WTC11 (cell line): Measurements from ENCODE around the gene PAFAH2. TPM values are rescaled to one million over a fixed set of nuclear protein-coding genes. Genes with fewer than 3 reads are reported as not detected.
A peak's percentile ranks its signal among the peaks of the same experiment; 100 is the strongest.

Experiments used
- FOXJ3 ChIP-seq: sonication (generic); formaldehyde crosslinking; IDR thresholded peaks from 2 replicates; pipeline ENCODE4 v1.9.0; 2021; ENCODE audit warnings: missing genetic modification reagents, mild to moderate bottlenecking, borderline replicate concordance
- FOXP1 ChIP-seq: sonication (generic); formaldehyde crosslinking; IDR thresholded peaks from 2 replicates; pipeline ENCODE4 v1.8.0; 2022; ENCODE audit warnings: missing genetic modification reagents, mild to moderate bottlenecking, moderate library complexity, borderline replicate concordance
- JUN ChIP-seq: sonication (generic); formaldehyde crosslinking; IDR thresholded peaks from 2 replicates; pipeline ENCODE4 v1.8.0; 2023; ENCODE audit warnings: mild to moderate bottlenecking, missing genetic modification reagents
- MYBL2 ChIP-seq: sonication (generic); formaldehyde crosslinking; IDR thresholded peaks from 2 replicates; pipeline ENCODE4 v1.8.1; 2023; ENCODE audit warnings: mild to moderate bottlenecking, moderate library complexity, missing genetic modification reagents
- NFE2L1 ChIP-seq: sonication (generic); formaldehyde crosslinking; IDR thresholded peaks from 2 replicates; pipeline ENCODE4 v1.8.1; 2023; ENCODE audit warnings: missing genetic modification reagents
- NR2C2 ChIP-seq: sonication (generic); formaldehyde crosslinking; IDR thresholded peaks from 2 replicates; pipeline ENCODE4 v1.8.0; 2022; ENCODE audit warnings: mild to moderate bottlenecking, missing genetic modification reagents
- PRRX2 ChIP-seq: fragments of 250-450 bp; sonication (Bioruptor Pico); IDR thresholded peaks from 2 replicates; pipeline ENCODE4 v1.8.0; 2021; ENCODE audit warnings: mild to moderate bottlenecking
- RELA ChIP-seq: sonication (generic); formaldehyde crosslinking; IDR thresholded peaks from 2 replicates; pipeline ENCODE4 v1.8.1; 2022; ENCODE audit warnings: missing genetic modification reagents, mild to moderate bottlenecking, borderline replicate concordance
- SMAD4 ChIP-seq: sonication (generic); formaldehyde crosslinking; IDR thresholded peaks from 2 replicates; pipeline ENCODE4 v1.8.0; 2022; ENCODE audit warnings: mild to moderate bottlenecking, missing genetic modification reagents
- SP1 ChIP-seq: sonication (generic); formaldehyde crosslinking; conservative IDR thresholded peaks from 2 replicates; pipeline ENCODE4 v1.8.1; 2022; ENCODE audit warnings: missing genetic modification reagents
- TEAD1 ChIP-seq: sonication (generic); formaldehyde crosslinking; IDR thresholded peaks from 2 replicates; pipeline ENCODE4 v1.8.0; 2022; ENCODE audit warnings: mild to moderate bottlenecking, missing genetic modification reagents
- TEAD4 ChIP-seq: sonication (generic); formaldehyde crosslinking; IDR thresholded peaks from 2 replicates; pipeline ENCODE4 v1.8.0; 2022; ENCODE audit warnings: mild to moderate bottlenecking, missing genetic modification reagents
- ZNF396 ChIP-seq: fragments of 250-450 bp; sonication (Bioruptor Pico); IDR thresholded peaks from 2 replicates; pipeline ENCODE4 v1.8.0; 2021; ENCODE audit warnings: mild to moderate bottlenecking, moderate library complexity, borderline replicate concordance
- total RNA-seq: library from RNA; stranded (reverse); gene quantifications from 3 replicates; pipeline ENCODE4 v1.2.3, GENCODE V29; 2021
- TF ChIP-seq, protein P1 (sequence below): sonication (generic); formaldehyde crosslinking; IDR thresholded peaks from 2 replicates; pipeline ENCODE4 v1.8.1; 2022; ENCODE audit warnings: mild to moderate bottlenecking, moderate library complexity, missing genetic modification reagents
- TF ChIP-seq, protein P2 (sequence below): sonication (generic); formaldehyde crosslinking; IDR thresholded peaks from 2 replicates; pipeline ENCODE4 v1.8.1; 2023; ENCODE audit warnings: mild to moderate bottlenecking, missing genetic modification reagents
- TF ChIP-seq, protein P3 (sequence below): sonication (generic); formaldehyde crosslinking; IDR thresholded peaks from 2 replicates; pipeline ENCODE4 v1.8.1; 2023; ENCODE audit warnings: mild to moderate bottlenecking, missing genetic modification reagents, moderate library complexity
- TF ChIP-seq, protein P4 (sequence below): fragments of 250-450 bp; sonication (Bioruptor Pico); IDR thresholded peaks from 2 replicates; pipeline ENCODE4 v1.9.0; 2021; ENCODE audit warnings: moderate library complexity, mild to moderate bottlenecking, inconsistent platforms, borderline replicate concordance
- TF ChIP-seq, protein P5 (sequence below): sonication (generic); formaldehyde crosslinking; IDR thresholded peaks from 2 replicates; pipeline ENCODE4 v1.8.0; 2023; ENCODE audit warnings: mild to moderate bottlenecking, missing genetic modification reagents
- TF ChIP-seq, protein P6 (sequence below): sonication (generic); formaldehyde crosslinking; IDR thresholded peaks from 2 replicates; pipeline ENCODE4 v1.8.1; 2023; ENCODE audit warnings: mild to moderate bottlenecking, missing genetic modification reagents, borderline replicate concordance
- TF ChIP-seq, protein P7 (sequence below): fragments of 200-600 bp; IDR thresholded peaks from 2 replicates; pipeline ENCODE4 v1.8.0; 2022; ENCODE audit warnings: antibody characterized with exemption
- TF ChIP-seq, protein P8 (sequence below): sonication (generic); formaldehyde crosslinking; IDR thresholded peaks from 2 replicates; pipeline ENCODE4 v1.8.1; 2022; ENCODE audit warnings: low read depth, mild to moderate bottlenecking, moderate library complexity, missing genetic modification reagents, borderline replicate concordance
- TF ChIP-seq, protein P9 (sequence below): fragments of 250-450 bp; sonication (Bioruptor Pico); IDR thresholded peaks from 2 replicates; pipeline ENCODE4 v1.9.0; 2021; ENCODE audit warnings: mild to moderate bottlenecking

PAFAH2 gene
- total RNA-seq, 1 experiment from 2014 or later = 11.5 TPM

DNA sequence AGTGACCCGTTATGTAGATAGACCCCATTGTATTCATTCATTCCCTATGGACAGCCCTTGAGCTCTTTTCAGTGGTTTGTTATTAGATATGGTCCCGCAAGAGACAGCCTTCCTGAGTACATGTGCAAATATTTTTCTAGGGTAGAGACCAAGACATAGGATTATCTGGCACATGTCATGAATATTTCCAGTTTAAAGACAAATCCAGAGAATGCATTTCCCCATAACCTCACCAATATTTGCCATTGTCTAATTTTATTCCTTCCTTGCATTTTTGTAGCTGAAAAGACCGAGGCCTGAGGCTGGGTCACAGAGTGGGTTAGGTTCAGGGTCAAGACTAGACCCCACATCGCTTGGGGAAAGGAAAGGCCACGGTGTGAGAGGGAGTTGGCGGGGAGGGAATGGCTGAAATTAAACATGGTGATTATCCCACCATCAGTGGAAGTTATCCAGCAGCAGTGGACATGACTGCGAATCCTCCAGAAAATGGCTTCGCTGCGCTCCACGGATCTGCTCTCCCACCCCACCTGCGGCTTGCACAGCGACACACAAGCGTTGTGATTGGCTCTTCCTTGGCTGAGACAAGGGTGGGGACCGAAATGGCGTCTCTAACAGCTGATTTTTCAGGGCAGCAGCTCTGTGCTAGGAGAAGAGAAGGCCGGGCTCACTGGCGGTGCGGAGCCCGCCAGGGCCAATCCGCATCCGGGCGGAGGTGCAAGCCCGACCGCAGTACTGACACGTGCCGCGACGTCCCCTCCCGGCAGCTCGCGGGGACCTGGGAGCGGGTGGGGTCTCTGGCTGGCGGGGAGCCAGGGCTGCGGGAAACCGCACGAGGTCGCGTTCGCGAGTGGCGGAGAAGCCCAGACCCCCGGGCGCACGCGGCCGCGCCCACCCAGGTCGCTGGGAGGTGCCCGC lies 75.5 kb downstream of the PAFAH2 start (continued):
- TF ChIP-seq, protein P1, sequence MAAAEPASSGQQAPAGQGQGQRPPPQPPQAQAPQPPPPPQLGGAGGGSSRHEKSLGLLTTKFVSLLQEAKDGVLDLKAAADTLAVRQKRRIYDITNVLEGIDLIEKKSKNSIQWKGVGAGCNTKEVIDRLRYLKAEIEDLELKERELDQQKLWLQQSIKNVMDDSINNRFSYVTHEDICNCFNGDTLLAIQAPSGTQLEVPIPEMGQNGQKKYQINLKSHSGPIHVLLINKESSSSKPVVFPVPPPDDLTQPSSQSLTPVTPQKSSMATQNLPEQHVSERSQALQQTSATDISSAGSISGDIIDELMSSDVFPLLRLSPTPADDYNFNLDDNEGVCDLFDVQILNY (CRISPR knock-in tag) = 0 out of 2 replicates have a peak, but pooled peaks have one; percentile 57
- TF ChIP-seq, protein P2, sequence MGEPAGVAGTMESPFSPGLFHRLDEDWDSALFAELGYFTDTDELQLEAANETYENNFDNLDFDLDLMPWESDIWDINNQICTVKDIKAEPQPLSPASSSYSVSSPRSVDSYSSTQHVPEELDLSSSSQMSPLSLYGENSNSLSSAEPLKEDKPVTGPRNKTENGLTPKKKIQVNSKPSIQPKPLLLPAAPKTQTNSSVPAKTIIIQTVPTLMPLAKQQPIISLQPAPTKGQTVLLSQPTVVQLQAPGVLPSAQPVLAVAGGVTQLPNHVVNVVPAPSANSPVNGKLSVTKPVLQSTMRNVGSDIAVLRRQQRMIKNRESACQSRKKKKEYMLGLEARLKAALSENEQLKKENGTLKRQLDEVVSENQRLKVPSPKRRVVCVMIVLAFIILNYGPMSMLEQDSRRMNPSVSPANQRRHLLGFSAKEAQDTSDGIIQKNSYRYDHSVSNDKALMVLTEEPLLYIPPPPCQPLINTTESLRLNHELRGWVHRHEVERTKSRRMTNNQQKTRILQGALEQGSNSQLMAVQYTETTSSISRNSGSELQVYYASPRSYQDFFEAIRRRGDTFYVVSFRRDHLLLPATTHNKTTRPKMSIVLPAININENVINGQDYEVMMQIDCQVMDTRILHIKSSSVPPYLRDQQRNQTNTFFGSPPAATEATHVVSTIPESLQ = no peak
- TF ChIP-seq, protein P3, sequence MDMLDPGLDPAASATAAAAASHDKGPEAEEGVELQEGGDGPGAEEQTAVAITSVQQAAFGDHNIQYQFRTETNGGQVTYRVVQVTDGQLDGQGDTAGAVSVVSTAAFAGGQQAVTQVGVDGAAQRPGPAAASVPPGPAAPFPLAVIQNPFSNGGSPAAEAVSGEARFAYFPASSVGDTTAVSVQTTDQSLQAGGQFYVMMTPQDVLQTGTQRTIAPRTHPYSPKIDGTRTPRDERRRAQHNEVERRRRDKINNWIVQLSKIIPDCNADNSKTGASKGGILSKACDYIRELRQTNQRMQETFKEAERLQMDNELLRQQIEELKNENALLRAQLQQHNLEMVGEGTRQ (CRISPR knock-in tag) = peak; percentile 63
- TF ChIP-seq PRRX2 (CRISPR knock-in tag) (no peak), TEAD4 (CRISPR knock-in tag) (peak; percentile 13; the same call in 1 of the 2 replicates), NR2C2 (CRISPR knock-in tag) (no peak), FOXJ3 (CRISPR knock-in tag) (no peak), TEAD1 (peak; percentile 81; the same call in 1 of the 2 replicates), MYBL2 (CRISPR knock-in tag) (peak; percentile 86; the same call in 1 of the 2 replicates), RELA (CRISPR knock-in tag) (no peak), SMAD4 (CRISPR knock-in tag) (no peak; the same call in 1 of the 2 replicates), FOXP1 (peak; percentile 79), ZNF396 (CRISPR knock-in tag) (no peak), SP1 (CRISPR knock-in tag) (peak; percentile 40; the same call in 1 of the 2 replicates), JUN (0 out of 2 replicates have a peak, but pooled peaks have one; percentile 27), NFE2L1 (no peak)
- TF ChIP-seq, protein P4, sequence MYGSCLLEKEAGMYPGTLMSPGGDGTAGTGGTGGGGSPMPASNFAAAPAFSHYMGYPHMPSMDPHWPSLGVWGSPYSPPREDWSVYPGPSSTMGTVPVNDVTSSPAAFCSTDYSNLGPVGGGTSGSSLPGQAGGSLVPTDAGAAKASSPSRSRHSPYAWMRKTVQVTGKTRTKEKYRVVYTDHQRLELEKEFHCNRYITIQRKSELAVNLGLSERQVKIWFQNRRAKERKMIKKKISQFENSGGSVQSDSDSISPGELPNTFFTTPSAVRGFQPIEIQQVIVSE (CRISPR knock-in tag) = no peak
- TF ChIP-seq, protein P5, sequence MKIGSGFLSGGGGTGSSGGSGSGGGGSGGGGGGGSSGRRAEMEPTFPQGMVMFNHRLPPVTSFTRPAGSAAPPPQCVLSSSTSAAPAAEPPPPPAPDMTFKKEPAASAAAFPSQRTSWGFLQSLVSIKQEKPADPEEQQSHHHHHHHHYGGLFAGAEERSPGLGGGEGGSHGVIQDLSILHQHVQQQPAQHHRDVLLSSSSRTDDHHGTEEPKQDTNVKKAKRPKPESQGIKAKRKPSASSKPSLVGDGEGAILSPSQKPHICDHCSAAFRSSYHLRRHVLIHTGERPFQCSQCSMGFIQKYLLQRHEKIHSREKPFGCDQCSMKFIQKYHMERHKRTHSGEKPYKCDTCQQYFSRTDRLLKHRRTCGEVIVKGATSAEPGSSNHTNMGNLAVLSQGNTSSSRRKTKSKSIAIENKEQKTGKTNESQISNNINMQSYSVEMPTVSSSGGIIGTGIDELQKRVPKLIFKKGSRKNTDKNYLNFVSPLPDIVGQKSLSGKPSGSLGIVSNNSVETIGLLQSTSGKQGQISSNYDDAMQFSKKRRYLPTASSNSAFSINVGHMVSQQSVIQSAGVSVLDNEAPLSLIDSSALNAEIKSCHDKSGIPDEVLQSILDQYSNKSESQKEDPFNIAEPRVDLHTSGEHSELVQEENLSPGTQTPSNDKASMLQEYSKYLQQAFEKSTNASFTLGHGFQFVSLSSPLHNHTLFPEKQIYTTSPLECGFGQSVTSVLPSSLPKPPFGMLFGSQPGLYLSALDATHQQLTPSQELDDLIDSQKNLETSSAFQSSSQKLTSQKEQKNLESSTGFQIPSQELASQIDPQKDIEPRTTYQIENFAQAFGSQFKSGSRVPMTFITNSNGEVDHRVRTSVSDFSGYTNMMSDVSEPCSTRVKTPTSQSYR (CRISPR knock-in tag) = no peak
- TF ChIP-seq, protein P6, sequence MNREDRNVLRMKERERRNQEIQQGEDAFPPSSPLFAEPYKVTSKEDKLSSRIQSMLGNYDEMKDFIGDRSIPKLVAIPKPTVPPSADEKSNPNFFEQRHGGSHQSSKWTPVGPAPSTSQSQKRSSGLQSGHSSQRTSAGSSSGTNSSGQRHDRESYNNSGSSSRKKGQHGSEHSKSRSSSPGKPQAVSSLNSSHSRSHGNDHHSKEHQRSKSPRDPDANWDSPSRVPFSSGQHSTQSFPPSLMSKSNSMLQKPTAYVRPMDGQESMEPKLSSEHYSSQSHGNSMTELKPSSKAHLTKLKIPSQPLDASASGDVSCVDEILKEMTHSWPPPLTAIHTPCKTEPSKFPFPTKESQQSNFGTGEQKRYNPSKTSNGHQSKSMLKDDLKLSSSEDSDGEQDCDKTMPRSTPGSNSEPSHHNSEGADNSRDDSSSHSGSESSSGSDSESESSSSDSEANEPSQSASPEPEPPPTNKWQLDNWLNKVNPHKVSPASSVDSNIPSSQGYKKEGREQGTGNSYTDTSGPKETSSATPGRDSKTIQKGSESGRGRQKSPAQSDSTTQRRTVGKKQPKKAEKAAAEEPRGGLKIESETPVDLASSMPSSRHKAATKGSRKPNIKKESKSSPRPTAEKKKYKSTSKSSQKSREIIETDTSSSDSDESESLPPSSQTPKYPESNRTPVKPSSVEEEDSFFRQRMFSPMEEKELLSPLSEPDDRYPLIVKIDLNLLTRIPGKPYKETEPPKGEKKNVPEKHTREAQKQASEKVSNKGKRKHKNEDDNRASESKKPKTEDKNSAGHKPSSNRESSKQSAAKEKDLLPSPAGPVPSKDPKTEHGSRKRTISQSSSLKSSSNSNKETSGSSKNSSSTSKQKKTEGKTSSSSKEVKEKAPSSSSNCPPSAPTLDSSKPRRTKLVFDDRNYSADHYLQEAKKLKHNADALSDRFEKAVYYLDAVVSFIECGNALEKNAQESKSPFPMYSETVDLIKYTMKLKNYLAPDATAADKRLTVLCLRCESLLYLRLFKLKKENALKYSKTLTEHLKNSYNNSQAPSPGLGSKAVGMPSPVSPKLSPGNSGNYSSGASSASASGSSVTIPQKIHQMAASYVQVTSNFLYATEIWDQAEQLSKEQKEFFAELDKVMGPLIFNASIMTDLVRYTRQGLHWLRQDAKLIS (CRISPR knock-in tag) = no peak
- TF ChIP-seq, protein P7, sequence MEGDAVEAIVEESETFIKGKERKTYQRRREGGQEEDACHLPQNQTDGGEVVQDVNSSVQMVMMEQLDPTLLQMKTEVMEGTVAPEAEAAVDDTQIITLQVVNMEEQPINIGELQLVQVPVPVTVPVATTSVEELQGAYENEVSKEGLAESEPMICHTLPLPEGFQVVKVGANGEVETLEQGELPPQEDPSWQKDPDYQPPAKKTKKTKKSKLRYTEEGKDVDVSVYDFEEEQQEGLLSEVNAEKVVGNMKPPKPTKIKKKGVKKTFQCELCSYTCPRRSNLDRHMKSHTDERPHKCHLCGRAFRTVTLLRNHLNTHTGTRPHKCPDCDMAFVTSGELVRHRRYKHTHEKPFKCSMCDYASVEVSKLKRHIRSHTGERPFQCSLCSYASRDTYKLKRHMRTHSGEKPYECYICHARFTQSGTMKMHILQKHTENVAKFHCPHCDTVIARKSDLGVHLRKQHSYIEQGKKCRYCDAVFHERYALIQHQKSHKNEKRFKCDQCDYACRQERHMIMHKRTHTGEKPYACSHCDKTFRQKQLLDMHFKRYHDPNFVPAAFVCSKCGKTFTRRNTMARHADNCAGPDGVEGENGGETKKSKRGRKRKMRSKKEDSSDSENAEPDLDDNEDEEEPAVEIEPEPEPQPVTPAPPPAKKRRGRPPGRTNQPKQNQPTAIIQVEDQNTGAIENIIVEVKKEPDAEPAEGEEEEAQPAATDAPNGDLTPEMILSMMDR = no peak
- TF ChIP-seq, protein P8, sequence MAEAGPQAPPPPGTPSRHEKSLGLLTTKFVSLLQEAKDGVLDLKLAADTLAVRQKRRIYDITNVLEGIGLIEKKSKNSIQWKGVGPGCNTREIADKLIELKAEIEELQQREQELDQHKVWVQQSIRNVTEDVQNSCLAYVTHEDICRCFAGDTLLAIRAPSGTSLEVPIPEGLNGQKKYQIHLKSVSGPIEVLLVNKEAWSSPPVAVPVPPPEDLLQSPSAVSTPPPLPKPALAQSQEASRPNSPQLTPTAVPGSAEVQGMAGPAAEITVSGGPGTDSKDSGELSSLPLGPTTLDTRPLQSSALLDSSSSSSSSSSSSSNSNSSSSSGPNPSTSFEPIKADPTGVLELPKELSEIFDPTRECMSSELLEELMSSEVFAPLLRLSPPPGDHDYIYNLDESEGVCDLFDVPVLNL (CRISPR knock-in tag) = 0 out of 2 replicates have a peak, but pooled peaks have one; percentile 26
- TF ChIP-seq, protein P9, sequence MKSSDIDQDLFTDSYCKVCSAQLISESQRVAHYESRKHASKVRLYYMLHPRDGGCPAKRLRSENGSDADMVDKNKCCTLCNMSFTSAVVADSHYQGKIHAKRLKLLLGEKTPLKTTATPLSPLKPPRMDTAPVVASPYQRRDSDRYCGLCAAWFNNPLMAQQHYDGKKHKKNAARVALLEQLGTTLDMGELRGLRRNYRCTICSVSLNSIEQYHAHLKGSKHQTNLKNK = no peak
